ENCODE results near the gene AGPAT3.

DNA sequence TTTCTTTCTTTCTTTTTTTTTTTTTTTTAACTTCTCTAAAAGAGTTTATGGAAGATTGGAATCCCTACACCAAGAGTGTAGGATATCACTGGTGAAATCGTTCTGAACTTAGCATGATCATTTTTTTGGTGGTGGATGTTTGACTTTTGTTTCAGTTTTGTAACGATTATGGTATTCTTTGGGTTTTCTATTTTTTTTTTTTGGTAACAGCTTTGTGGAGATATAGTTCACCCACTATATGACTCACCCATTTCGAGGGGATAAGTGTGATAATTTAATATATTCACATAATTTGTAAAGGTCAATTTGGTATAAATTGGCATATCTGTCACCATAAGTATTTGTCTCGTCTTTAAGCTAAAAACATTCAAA is 29.2 kb downstream of the AGPAT3 start:
- TF ChIP-seq, protein P1, sequence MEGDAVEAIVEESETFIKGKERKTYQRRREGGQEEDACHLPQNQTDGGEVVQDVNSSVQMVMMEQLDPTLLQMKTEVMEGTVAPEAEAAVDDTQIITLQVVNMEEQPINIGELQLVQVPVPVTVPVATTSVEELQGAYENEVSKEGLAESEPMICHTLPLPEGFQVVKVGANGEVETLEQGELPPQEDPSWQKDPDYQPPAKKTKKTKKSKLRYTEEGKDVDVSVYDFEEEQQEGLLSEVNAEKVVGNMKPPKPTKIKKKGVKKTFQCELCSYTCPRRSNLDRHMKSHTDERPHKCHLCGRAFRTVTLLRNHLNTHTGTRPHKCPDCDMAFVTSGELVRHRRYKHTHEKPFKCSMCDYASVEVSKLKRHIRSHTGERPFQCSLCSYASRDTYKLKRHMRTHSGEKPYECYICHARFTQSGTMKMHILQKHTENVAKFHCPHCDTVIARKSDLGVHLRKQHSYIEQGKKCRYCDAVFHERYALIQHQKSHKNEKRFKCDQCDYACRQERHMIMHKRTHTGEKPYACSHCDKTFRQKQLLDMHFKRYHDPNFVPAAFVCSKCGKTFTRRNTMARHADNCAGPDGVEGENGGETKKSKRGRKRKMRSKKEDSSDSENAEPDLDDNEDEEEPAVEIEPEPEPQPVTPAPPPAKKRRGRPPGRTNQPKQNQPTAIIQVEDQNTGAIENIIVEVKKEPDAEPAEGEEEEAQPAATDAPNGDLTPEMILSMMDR (IDR thresholded peaks at IDR 0.05) = no peak
- no peak for TF ChIP-seq POLR2A (IDR thresholded peaks at IDR 0.05)

All from testis (tissue), 2 donors.